ENCODE measurements around the gene TBC1D30.

The TBC1D30 gene

DNA sequence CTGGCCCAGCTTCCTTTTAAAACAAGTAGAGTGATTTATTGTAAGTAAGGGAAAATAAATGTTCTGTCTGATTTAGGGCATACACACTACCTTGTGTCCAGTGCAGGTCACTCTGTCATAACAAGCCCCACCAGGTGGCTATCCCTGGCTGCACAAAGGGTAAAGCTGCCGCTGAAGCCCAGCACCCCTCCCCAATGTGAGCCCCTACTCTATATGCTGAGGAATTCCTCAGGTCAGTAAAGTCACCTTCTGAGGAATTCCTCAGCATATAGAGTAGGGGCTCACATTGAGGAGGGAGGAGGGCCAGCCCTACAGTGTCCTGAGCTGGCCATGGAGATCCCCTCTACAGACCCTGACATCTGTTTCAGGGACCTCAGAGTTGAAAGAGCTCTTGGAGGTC lies 67.2 kb downstream of the TBC1D30 start:
- no peak for TF ChIP-seq CTCF (IDR thresholded peaks at IDR 0.05; ENCODE audit: insufficient read depth, low read depth, low read length, missing control alignments)
- no peak overlapping the region for H3K4me3 ChIP-seq (ENCODE audit: low read depth, low read length)
- no peak for DNase-seq (ENCODE audit: low read depth)

- H3K4me3 ChIP-seq (ENCODE audit: low read depth, low read length): no peak overlapping the region
- DNase-seq (ENCODE audit: low read depth): no peak
- TF ChIP-seq CTCF (IDR thresholded peaks at IDR 0.05; ENCODE audit: insufficient read depth, low read depth, low read length, missing control alignments): no peak
These were observed 68.1 kb downstream of the TBC1D30 start for GRCh38 chr12:64892561-64892960.

GRCh38 chr12:64893961-64894360 lies 69.5 kb downstream of the TBC1D30 start:
- no peak for DNase-seq (ENCODE audit: low read depth)
- TF ChIP-seq CTCF (IDR thresholded peaks at IDR 0.05; ENCODE audit: insufficient read depth, low read depth, low read length, missing control alignments): no peak
- H3K4me3 ChIP-seq (ENCODE audit: low read depth, low read length): no peak overlapping the region

GRCh38 chr12:64894827-64895475 lies 70.5 kb downstream of the TBC1D30 start:
- no peak for DNase-seq (ENCODE audit: low read depth)
- H3K4me3 ChIP-seq (ENCODE audit: low read depth, low read length): no peak overlapping the region
- TF ChIP-seq CTCF (IDR thresholded peaks at IDR 0.05; ENCODE audit: insufficient read depth, low read depth, low read length, missing control alignments): no peak

DNA sequence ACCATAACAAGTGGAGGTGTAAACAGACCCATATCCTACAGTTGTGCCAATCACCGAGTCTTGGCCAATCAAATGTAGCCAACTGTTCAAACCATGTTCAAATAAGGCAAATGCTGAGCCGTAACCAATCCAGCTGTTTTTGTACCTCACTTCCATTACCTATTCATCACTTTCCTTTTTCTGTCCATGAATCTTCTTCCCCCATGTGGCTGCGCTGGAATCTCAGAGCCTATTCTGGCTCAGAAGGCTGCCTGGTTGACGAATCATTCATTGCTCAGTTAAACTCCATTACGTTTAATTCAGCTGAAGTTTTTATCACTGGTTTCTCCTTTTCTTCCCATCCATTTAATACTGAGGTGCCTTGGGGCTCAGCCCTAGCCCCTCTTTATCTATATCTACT lies 71.1 kb downstream of the TBC1D30 start:
- no peak for TF ChIP-seq CTCF (IDR thresholded peaks at IDR 0.05; ENCODE audit: insufficient read depth, low read depth, low read length, missing control alignments)
- DNase-seq (ENCODE audit: low read depth): no peak
- H3K4me3 ChIP-seq (ENCODE audit: low read depth, low read length): no peak overlapping the region

GRCh38 chr12:64900540-64900939 lies 76.1 kb downstream of the TBC1D30 start:
- no peak for TF ChIP-seq CTCF (IDR thresholded peaks at IDR 0.05; ENCODE audit: insufficient read depth, low read depth, low read length, missing control alignments)
- no peak overlapping the region for H3K4me3 ChIP-seq (ENCODE audit: low read depth, low read length)
- DNase-seq (ENCODE audit: low read depth): no peak

DNA sequence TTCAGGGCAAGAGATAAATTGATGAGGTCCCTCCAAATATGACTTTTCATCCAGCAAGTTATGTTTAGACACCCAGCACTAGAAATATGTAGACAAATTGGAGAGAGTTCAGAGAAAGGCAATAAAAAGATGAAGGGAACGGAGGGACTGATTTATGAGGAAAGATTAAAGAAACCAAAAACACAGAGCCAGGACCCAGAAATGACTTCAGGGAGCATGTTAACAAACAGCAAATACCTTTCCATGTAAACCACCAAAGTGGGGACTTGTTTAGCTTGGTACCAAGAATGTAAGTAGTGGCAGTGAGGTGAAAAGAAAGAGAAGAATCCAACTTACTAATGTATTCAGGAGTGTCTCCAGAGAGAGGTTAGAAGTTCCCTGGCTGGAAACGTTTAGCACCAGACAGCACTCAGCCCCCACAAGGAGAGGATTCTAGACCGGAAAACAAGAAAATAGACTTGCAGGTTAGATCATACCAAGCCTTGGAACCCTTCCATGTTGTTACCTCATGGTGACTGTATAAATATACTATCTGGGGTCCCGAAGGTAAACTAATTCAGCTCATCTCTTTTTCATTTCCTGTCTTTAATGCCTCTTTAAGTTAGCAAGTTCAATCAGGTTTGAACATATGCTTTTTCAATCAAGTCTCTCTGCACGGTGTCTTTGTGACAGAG lies 79.2 kb downstream of the TBC1D30 start:
- TF ChIP-seq CTCF (IDR thresholded peaks at IDR 0.05; ENCODE audit: insufficient read depth, low read depth, low read length, missing control alignments): no peak
- no peak overlapping the region for H3K4me3 ChIP-seq (ENCODE audit: low read depth, low read length)
- no peak for DNase-seq (ENCODE audit: low read depth)

Measured in GM12865 (cell line).